GM23338 (cell line): Measurements from ENCODE around the gene RIPOR3. TPM values are rescaled to one million over a fixed set of nuclear protein-coding genes. Genes with fewer than 3 reads are reported as not detected.

ENCODE experiments used
- ATAC-seq: fragments of 200-7000 bp; cut with Tn5 transposase; 3 replicates; pipeline ENCODE4 v1.9.1; 2020
- DNase-seq: peaks from one replicate; pipeline ENCODE4 v3.0.0-alpha.2; 2015; ENCODE audit warnings: low spot score
- H2AFZ ChIP-seq: fragments of 200-600 bp; sonication (generic); 2 replicates; pipeline ENCODE4 v1.8.0; 2016; ENCODE audit warnings: antibody characterized with exemption, mild to moderate bottlenecking, moderate library complexity
- H3F3A ChIP-seq: fragments of 200-600 bp; sonication (generic); replicated peaks from 2 replicates; pipeline ENCODE4 v1.8.0; 2017; ENCODE audit warnings: antibody characterized with exemption, mixed run types, low read depth
- H3K27ac ChIP-seq: fragments of 200-600 bp; sonication (generic); 2 replicates; pipeline ENCODE4 v1.6.1; 2016; ENCODE audit warnings: low read depth
- H3K27me3 ChIP-seq: fragments of 200-600 bp; sonication (generic); 2 replicates; pipeline ENCODE4 v1.8.0; 2016; ENCODE audit warnings: mild to moderate bottlenecking, mixed run types, moderate library complexity; ENCODE audit not compliant: insufficient read depth
- H3K36me3 ChIP-seq: fragments of 200-600 bp; sonication (generic); 2 replicates; pipeline ENCODE4 v1.8.0; 2016; ENCODE audit warnings: mild to moderate bottlenecking; ENCODE audit not compliant: insufficient read depth
- H3K4me1 ChIP-seq: fragments of 200-600 bp; sonication (generic); 2 replicates; pipeline ENCODE4 v1.8.0; 2016; ENCODE audit warnings: mild to moderate bottlenecking, moderate library complexity; ENCODE audit not compliant: insufficient read depth
- H3K4me2 ChIP-seq: fragments of 200-600 bp; sonication (generic); 2 replicates; pipeline ENCODE4 v1.7.1; 2017; ENCODE audit warnings: mixed run types
- H3K4me3 ChIP-seq: fragments of 200-600 bp; sonication (generic); 2 replicates; pipeline ENCODE4 v1.6.1; 2016; ENCODE audit warnings: mixed run types
- H3K79me2 ChIP-seq: fragments of 200-600 bp; sonication (generic); replicated peaks from 2 replicates; pipeline ENCODE4 v1.8.0; 2017; ENCODE audit warnings: mild to moderate bottlenecking; ENCODE audit not compliant: insufficient read depth
- H3K9me2 ChIP-seq: fragments of 200-600 bp; sonication (generic); 2 replicates; pipeline ENCODE4 v1.8.0; 2017; ENCODE audit not compliant: insufficient read depth
- H4K20me1 ChIP-seq: fragments of 200-600 bp; sonication (generic); replicated peaks from 2 replicates; pipeline ENCODE4 v1.8.0; 2017; ENCODE audit warnings: mild to moderate bottlenecking; ENCODE audit not compliant: insufficient read depth
- H3K27ac Mint-ChIP-seq: 2 replicates; pipeline ENCODE4 v1.8.0; 2020; ENCODE audit warnings: inconsistent platforms, mild to moderate bottlenecking, moderate library complexity, mixed read lengths
- H3K27me3 Mint-ChIP-seq: 3 replicates; pipeline ENCODE4 v1.8.0; 2022; ENCODE audit warnings: low read depth, mild to moderate bottlenecking, moderate library complexity, mixed read lengths, inconsistent platforms; ENCODE audit not compliant: insufficient read depth, poor library complexity
- H3K36me3 Mint-ChIP-seq: 3 replicates; pipeline ENCODE4 v1.8.0; 2021; ENCODE audit warnings: low read depth, mild to moderate bottlenecking, inconsistent platforms, moderate library complexity, mixed read lengths
- H3K4me1 Mint-ChIP-seq: 3 replicates; pipeline ENCODE4 v1.8.0; 2020; ENCODE audit warnings: mild to moderate bottlenecking, inconsistent platforms, mixed read lengths
- H3K4me3 Mint-ChIP-seq: 3 replicates; pipeline ENCODE4 v1.8.0; 2021; ENCODE audit warnings: moderate library complexity, mild to moderate bottlenecking, inconsistent platforms, mixed read lengths
- H3K9me3 Mint-ChIP-seq: 3 replicates; pipeline ENCODE4 v1.8.0; 2020; ENCODE audit warnings: moderate library complexity, mild to moderate bottlenecking, inconsistent platforms, mixed read lengths
- CREB1 ChIP-seq: fragments of 250-450 bp; sonication (Bioruptor Pico); IDR thresholded peaks from 2 replicates; pipeline ENCODE4 v1.5.0; 2020; ENCODE audit warnings: low read depth, mild to moderate bottlenecking, moderate library complexity
- NANOG ChIP-seq: IDR thresholded peaks from 2 replicates; pipeline ENCODE4 v1.6.1; 2016; ENCODE audit warnings: antibody characterized with exemption, borderline replicate concordance
- ZNF114 ChIP-seq: fragments of 250-450 bp; sonication (Bioruptor Pico); IDR thresholded peaks from 2 replicates; pipeline ENCODE4 v1.5.0; 2020; ENCODE audit warnings: mild to moderate bottlenecking, moderate library complexity
- ZNF462 ChIP-seq: fragments of 250-450 bp; sonication (Bioruptor Pico); IDR thresholded peaks from 2 replicates; pipeline ENCODE4 v1.5.0; 2020; ENCODE audit warnings: mild to moderate bottlenecking, moderate library complexity
- polyA plus RNA-seq: library from polyadenylated mRNA; unstranded; fragments of >200 nt; fragmentation: Nextera tagmentation; extraction: Ambion mirVana; gene quantifications from 2 replicates; pipeline ENCODE4 v1.2.1, GENCODE V29; 2016
- total RNA-seq: library from RNA; depleted of rRNA; stranded (reverse); fragments of >200 nt; shearing (Covaris generic); gene quantifications from 2 replicates; pipeline ENCODE4 v1.2.3, GENCODE V29; 2014

RIPOR3 gene
- total and polyA plus RNA-seq, 2 experiments from 2014 or later: 4.9 to 6.3 TPM

- no peak for TF ChIP-seq ZNF462 (CRISPR knock-in tag)
- TF ChIP-seq CREB1: no peak
- no peak for TF ChIP-seq ZNF114 (CRISPR knock-in tag)
These were observed 18.2 kb downstream of the RIPOR3 start (continued) for GRCh38 chr20:50673146-50673465.

GRCh38 chr20:50672400-50673145 is 18.8 kb downstream of the RIPOR3 start:
- H2AFZ ChIP-seq: no peak overlapping the region
- H3K79me2 ChIP-seq: no peaks in the 10 kb centered on the region
- no peak for ATAC-seq
- no peak overlapping the region for H3K4me2 ChIP-seq
- peaks cover 13% of the 10 kb centered on the region for H3K27me3 Mint-ChIP-seq
- H3K27ac ChIP-seq: no peak overlapping the region
- no peaks in the 10 kb centered on the region for H3K36me3 Mint-ChIP-seq
- no peak for TF ChIP-seq NANOG
- no peaks in the 10 kb centered on the region; the same call in 1 of the 2 replicates for H3F3A ChIP-seq
- no peak overlapping the region for H3K4me3 Mint-ChIP-seq
- no peaks in the 10 kb centered on the region for H3K27me3 ChIP-seq
- no peak overlapping the region for H3K27ac Mint-ChIP-seq
- H3K9me2 ChIP-seq: no peaks in the 10 kb centered on the region
- H3K4me1 ChIP-seq: no peaks in the 10 kb centered on the region; the same call in 1 of the 2 replicates
- no peak overlapping the region for H3K4me3 ChIP-seq
- no peaks in the 10 kb centered on the region for H4K20me1 ChIP-seq
- peaks cover 14% of the 10 kb centered on the region; the same call in 2 of the 3 replicates for H3K4me1 Mint-ChIP-seq
- no peaks in the 10 kb centered on the region; the same call in 2 of the 3 replicates for H3K9me3 Mint-ChIP-seq
- no peak for DNase-seq
- H3K36me3 ChIP-seq: no peaks in the 10 kb centered on the region
